NK-92 (cell line): ENCODE measurements around the gene FLNA.
"Not testable (repeated sequence)": the region's sequence is repeated elsewhere in the genome, so short reads cannot be mapped to it uniquely, and the experiment has no call there.

ENCODE experiments used
- DNase-seq: peaks from one replicate; lab custom pipeline; 2025; ENCODE audit not compliant: unreplicated experiment; lab: John Stamatoyannopoulos, UW

The FLNA gene

DNA sequence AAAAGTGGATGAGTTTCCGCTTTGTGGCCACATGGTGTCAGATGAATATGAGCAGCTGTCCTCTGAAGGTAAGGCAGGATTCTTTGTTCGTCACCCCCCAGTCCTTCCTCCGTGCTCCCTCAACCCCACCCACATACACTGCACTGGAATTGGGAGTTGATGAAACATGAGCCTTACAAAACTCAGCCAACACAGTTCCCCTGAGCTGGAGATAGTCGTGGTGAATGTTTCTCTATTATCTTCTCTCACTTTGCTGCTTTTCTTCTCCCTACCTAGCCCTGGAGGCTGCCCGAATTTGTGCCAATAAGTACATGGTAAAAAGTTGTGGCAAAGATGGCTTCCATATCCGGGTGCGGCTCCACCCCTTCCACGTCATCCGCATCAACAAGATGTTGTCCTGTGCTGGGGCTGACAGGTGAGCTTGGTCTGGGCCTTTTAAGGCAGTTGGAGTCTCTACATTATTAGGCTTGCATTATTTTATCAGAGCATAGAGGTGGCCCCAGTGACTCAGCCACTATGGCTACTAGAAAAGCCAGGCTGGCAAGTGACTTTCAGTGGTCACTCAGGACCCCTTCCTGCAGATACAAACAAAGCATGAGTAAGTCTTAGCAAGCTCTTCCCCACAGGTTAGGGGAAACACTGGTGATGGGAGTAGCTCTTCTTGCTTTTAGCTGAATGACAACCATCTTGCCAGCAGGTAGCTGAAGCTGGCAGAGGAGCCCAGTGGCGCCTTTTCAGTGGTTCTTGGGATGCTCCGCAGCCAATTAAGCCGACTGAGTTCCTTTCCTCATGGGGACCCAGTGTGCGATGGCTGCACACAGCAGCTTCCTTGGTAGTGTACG lies 25.3 kb upstream of the FLNA start:
- DNase-seq, result no peak

DNA sequence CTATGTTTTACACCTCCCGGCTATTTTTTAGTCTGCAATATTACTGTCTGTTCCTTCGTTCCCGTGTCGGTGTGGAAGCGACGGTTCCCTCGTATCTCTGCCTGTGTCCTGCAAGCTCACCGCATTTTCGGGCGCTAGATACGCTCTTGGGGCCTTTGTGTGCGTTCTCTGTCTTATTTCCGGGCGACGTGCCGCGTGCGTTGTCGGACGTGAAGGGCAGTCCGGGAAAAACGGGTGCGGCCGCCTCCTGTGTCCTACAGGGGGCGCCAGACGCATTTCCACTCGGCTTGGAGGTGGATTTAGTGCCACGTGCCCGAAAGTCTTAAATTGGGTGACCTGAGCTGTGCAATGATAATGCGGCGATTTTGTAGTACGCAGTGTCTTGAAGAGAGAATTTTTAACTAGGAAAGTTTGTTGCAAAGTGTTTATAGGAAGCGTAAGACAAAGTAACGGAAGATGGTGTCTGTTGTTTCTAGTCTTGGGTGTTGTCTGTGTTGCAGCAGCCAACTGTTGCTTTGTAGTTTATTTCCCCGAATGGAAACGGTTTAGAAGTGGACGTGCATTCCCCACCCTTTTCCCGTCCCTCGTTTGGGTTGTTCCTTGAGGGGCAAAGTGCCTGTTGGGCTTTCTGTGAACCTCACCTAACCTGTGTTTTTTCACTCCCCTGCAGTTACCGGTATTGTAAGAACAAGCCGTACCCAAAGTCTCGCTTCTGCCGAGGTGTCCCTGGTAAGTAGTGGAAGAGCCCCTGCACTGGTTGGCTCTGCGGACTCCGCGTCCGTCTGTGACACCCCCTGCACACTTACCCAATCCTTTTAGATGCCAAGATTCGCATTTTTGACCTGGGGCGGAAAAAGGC lies 24.5 kb upstream of the FLNA start:
- DNase-seq, result no peak

DNA sequence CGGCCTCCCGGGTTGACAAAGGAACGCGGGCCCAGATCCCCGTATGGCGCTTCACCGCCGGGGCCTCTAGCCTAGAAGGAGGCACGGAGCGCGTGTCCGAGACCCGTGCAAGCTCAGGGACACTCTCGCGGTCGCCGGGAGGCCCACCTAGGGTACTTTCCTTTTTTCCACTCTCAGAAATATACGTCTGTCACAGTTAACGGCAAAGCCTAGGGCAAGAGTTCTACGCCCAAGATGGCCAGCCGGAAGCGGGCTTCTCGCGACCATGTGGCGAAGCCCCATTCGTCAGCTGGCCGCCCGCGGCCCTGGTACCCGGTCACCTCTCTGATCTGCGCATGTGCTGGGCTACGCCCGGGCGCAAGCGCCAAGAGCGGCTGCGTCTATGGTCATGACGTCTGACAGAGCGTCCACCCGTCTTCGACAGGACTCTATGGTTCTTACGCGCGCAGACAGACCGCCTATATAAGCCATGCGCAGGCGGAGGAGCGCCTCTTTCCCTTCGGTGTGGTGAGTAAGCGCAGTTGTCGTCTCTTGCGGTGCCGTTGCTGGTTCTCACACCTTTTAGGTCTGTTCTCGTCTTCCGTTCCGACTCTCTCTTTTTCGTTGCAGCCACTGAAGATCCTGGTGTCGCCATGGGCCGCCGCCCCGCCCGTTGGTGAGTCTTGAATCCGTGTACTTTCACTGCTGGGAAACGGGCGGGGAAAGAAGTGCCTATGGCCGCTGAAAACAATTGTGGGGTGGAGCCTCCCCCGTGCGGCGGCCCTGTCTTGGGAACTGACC lies 23.6 kb upstream of the FLNA start, which contains the start of gene RPL10:
RPL10 (plus strand) TSS at position 490 of the 780 bp plus-strand sequence; CDS start at position 633, 143 bp downstream.
- DNase-seq, result peak; percentile 27

DNA sequence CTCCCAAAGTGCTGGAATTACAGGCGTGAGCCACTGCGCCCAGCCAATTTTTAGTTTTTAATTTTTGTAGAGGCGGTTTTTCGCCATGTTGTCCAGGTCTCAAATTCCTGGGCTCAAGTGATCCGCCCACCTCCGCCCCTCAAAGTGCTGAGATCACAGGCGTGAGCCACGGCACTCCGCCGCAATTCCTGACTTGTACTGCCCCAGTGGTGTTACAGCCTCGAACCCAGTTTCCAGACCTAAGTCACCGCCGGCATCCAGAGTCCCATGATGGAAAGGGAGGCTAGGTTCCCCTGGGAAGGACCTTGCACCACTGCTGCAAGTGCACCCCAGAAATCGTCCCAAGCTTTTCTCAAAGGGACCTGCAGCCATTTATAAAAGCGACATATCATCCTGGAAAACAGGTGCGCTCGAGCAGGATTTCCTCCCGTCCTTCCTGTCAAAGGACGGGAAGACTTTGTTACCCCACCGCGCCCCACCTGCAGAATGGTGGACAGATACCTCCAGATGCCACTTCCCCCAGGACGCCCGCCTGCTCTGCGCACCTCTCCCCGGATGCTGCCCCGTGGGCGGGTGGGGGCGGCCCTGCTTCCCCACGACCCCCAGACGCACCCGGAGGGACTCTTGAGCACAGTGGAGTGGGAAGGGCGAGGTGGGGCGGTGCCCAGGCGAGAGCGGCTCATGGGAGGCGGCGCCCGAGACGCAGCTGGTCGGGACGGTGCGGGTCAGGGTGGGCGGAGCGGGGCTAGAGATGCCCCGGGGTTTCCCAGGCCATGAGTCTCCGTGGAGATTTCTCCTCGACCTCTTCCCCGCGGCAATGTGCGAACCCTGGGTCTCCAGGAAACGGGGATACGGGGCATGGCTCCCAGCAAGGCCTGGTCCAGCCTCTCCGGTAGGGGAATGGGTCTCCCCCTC lies 22.8 kb upstream of the FLNA start:
- DNase-seq, result no peak

DNA sequence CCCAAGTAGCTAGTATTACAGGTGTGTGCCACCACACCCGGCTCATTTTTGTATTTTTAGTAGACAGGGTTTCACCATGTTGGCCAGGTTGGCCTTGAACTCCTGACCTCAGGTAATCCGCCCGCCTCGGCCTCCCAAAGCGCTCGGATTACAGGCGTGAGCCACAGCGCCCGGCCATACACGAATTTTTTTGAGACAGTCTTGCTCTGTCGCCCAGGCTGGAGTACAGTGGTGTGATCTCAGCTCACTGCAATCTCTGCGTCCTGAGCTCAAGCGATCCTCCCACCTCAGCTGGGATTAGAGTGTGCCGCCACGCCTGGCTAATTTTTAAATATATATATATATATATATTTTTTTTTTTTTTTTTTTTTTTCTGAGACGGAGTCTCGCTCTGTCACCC lies 21.9 kb upstream of the FLNA start:
- DNase-seq, result not testable (repeated sequence)

DNA sequence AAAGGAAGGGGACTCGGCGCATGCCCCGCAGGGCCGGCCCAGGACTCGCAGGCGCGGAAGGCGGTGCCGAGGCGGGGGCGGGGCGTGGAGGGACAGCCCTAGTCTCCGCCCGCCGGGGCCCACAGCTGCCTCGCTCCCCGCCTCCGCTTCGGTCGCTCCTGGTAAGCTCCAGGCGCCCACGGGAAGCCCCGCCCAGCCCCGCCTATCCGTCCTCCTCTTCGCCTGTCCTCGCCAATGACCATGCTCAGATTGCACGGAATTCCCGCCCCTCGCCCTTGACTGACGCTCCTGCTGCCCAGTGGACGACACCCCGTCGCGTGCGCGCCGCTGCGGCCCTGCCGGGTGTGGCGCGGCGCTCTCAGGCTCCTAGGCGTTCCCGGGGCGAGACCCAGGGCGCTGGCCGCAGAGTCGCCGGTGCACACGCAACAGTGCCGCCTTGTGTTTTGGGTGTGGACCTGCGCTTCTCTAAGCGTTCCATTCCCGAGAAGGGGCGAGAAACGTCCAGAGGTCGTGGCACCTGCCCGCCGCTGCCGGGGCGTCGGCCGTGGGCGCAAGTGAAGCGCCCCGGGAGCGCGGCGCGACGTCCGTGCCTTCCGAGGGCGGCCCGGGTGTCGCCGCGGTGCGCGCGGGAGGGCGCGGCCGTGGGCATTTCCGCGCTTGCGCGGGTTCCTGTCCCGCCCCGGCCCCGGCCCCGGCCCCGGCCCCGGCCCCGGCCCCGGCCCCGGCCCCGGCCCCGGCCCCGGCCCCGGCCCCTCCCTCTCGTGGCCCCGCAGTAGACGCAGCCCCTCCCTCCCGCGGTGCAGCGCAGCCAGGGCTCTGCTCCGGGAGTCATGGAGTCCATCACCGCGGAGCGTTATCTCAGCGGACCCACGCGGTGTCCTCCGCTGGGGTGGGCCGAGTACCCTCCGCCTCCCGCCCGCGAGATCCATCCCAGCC lies 15.6 kb upstream of the FLNA start:
- DNase-seq, result not testable (repeated sequence)

DNA sequence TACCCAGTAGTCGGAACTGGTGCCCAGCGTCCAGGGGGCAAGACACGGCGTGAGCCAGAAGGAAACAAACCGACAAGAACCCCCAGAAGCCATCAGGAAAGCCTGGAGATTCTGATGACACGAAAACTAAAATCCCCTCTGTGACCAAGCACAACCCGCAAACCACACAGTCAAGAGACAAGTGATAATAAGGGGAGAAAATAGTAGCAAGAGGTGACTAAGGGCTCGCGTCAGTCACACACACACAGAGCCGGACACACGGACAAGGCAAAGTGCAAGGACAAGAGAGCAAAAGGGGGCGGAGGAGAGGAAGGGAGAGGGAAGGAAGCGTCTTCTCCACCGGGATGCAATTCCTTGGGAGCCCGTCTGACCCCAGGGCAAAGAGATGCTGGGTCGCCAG lies 14.2 kb upstream of the FLNA start:
- not testable (repeated sequence) for DNase-seq

DNA sequence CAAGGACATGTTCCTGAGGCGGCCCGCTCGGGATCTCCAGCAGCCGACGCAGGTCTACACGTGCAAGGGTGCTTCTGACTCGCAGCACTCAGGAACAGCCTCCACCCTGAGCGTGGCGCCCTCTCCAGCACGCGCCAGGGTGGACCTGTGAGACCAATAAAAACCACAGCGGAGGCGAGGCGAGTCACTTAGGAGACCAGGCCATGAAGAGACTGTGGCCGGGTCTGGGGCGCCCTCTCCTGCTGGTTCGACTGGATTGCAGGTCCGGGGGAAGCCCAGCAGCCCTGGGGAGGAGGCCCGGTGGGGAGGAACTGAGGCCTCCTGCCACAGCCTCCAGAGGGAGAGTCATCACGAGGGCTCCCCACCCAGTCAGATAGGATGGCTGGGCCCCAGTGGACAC lies 13.7 kb upstream of the FLNA start:
- DNase-seq, result not testable (repeated sequence)

DNA sequence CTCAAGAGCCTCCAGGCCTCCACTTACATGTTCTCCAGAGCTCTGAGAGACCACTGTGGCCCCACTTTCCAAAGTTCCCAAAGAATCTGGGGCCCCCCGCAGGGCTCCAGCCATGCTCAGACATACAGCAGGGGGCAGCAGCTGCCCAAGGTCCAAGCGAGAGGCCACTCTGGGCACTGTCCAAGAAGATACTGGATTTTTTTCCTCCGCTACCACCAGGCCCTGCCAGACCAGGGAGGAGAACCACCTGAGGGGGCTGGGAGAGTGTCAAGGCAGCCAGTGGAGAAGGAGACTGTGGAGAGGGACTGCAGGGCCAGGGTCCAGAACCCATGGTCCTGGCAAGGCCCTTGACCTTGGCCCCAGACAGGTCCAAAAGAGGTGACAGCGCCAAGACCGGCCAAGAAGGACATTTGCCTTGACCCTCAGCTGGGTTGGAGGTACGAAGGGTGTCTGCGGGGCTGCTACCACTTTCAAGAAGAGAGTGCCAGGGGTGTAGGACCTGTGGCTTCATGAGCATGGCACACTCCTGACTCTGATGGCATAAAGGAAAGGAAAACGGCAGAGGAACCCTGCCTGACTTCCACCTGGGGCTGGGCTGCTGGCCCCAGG lies 10.0 kb upstream of the FLNA start:
- DNase-seq, result no peak

DNA sequence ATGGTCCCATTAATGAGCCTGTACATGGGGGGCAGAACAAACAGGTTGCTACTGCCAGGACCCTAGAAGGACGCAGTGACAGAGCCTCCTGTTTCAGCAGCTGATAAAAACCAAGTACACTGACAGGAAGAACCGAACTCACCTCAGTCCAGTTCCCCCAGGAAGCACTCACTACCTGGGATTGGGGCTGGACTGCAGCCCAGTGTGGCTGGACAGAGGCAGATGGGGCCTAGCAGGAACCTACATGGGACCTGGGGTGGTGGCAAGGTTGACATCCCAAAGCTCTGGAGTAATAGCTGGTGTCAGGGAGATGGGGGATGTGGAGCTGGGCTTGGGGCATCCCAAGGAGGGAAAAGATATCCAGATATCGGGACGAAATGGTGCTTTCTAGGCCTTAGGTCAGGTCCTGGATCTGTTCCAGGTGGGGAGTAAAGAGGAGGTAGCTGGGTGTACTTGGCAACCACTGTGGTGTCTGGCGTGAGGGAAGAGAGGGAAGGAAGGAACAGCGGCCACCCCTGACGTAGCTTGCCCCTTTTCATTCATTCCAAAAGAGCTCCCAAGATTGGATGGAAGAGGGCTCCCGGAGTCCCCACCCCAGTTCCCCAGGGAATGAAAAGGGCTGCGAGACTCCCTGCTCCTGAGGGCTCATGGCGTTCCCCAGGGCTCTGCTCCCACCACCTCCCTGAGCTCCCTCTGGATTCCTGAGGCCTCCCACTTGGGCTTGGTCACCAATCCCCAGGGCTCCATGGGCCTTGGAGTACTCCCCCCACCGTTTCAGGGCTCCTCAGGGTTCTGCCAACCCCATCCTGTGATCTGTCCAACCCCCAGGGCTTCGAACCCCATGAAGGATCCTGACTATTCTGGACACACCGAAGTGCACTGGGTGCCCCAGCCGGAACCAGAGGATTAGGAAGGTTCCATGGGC lies 9.2 kb upstream of the FLNA start:
- no peak for DNase-seq

DNA sequence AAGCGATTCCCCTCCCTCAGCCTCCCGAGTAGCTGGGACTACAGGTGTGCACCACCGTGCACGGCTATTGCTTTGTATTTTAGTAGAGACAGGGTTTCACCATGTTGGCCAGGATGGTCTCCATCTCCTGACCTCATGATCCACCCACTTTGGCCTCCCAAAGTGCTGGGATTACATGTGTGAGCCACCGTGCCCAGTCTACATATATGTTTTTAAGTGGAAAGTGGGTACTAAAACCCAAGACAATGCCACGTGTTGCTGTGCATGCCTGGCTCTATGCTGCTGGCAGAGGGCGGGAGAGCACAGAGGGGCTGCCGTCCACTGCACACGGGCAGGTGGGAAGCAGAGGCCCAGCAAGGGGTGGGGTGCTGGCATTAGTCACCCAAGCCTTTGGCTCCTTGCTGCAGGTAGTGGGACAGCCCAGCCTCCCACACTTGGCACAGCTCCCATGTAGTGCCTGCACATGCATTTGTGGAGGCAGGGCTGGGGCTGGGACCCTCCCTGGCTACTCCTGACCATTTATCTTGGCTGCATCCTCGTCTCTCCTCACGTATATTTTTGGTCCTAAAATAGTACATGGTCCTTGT lies 8.1 kb upstream of the FLNA start:
- no peak for DNase-seq

DNA sequence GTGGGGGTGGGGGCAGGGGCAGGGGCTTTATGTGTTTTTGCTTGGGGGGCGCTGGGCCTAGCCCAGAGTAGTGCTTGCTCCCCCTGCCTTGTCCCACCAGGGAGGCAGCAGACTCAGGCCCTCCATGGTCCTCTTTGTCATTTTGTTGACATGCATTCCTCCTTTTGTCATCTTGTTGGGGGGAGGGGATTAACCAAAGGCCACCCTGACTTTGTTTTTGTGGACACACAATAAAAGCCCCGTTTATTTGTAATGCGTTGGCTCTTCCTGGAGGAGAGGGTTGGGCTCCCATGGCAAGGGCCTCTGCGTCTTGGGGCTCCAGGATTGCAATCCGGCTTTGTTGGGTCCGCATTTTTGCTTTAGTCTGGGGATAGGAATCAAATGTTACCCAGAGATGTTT lies 6.8 kb upstream of the FLNA start:
- no peak for DNase-seq

DNA sequence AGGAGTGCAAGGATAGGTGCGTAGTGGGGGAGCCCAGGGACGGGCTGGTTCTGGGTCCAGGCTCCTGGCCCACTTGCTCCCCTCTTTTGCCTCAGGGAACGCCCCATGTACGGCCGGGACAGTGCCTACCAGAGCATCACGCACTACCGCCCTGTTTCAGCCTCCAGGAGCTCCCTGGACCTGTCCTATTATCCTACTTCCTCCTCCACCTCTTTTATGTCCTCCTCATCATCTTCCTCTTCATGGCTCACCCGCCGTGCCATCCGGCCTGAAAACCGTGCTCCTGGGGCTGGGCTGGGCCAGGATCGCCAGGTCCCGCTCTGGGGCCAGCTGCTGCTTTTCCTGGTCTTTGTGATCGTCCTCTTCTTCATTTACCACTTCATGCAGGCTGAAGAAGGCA lies 6.4 kb upstream of the FLNA start:
- DNase-seq, result no peak

DNA sequence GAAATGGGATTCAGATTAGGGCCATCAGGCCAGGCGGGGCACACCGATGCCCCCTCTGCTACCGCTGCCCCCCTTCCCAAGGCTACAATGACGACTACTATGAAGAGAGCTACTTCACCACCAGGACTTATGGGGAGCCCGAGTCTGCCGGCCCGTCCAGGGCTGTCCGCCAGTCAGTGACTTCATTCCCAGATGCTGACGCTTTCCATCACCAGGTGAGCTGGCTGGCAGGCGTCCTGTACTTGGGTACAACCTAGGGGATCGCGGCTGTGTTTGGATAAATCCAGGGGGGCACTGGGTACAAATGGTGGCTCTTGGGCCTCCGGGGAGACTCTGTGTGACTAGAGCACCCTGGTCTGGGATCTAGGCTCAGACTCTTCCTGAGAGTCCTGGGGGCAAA lies 5.7 kb upstream of the FLNA start:
- DNase-seq, result no peak

DNA sequence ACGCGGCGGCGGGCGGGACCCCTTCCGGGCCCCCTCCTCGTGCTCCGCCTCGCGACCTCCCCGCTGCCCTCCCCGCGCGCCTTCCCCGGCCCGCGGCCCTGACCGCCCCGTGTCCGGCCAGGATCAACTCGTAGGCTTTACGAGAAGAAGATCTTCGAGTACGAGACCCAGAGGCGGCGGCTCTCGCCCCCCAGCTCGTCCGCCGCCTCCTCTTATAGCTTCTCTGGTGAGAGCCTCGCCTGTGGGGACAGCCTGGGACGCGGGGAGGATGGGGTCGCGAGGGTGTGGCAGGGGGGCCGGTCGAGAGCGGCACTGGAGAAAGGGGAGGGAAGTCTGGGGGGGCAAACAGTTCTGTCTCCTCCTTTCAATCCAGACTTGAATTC lies 5.1 kb upstream of the FLNA start:
- DNase-seq, result no peak

DNA sequence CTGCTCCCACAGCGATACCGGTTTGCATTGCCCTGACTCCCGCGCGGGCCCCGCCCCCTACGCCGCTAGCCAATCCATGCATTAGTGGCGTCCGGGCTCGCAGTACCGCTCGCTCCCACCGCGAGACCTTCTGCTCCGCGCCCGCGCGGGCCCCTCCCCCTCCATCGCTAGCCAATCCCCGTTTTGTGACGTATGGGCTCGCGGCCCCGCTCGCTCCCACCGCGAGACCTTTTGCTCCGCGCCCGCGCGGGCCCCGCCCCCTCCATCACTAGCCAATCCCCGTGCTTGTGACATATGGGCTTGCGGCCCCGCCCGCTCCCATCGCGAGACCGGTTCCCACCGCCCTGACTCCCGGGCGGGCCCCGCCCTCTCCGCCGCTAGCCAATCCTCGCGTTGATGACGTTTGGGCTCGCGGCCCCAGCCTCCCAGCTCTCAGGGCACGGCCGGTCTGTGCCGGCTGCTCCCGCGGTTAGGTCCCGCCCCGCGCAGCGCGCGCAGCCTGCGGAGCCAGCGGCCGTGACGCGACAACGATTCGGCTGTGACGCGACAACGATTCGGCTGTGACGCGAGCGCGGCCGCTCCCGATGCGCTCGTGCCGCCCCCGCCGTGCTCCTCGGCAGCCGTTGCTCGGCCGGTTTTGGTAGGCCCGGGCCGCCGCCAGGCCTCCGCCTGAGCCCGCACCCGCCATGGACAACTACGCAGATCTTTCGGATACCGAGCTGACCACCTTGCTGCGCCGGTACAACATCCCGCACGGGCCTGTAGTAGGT lies 4.5 kb upstream of the FLNA start, which contains the start of gene EMD:
EMD (plus strand) TSS at position 497 of the 770 bp plus-strand sequence; CDS start at position 687, 190 bp downstream.
- peak; percentile 83 for DNase-seq
